Thymus (tissue), 11 donors: ENCODE data around the gene KCNQ1. TPM values are rescaled to one million over a fixed set of nuclear protein-coding genes. Genes with fewer than 3 reads are reported as not detected.

Experiments used
- DNase-seq, 9 donors: peaks; one replicate each; pipeline ENCODE4 v3.0.0-alpha.2; 2013; ENCODE audit warnings: low spot score in 9 of 9, low read depth in 6 of 9, missing footprints in 1 of 9
- H3K27ac ChIP-seq, 2 donors: one replicate each; pipeline ENCODE4 v1.5.1; 2013; ENCODE audit warnings: control low read depth in 1 of 2, low read depth in 1 of 2, low read length in 1 of 2, mild to moderate bottlenecking in 1 of 2, moderate library complexity in 1 of 2
- H3K27me3 ChIP-seq, 2 donors: one replicate each; pipeline ENCODE4 v1.5.1; 2013; ENCODE audit warnings: low read length in 1 of 2; ENCODE audit not compliant: control insufficient read depth in 2 of 2, insufficient read depth in 1 of 2
- H3K36me3 ChIP-seq, 2 donors: one replicate each; pipeline ENCODE4 v1.5.1; 2013; ENCODE audit warnings: low read length in 1 of 2, mild to moderate bottlenecking in 1 of 2, moderate library complexity in 1 of 2; ENCODE audit not compliant: control insufficient read depth in 2 of 2, insufficient read depth in 2 of 2
- H3K4me1 ChIP-seq, 2 donors: one replicate each; pipeline ENCODE4 v1.5.1; 2013; ENCODE audit warnings: low read length in 2 of 2; ENCODE audit not compliant: control insufficient read depth in 2 of 2, insufficient read depth in 2 of 2
- H3K4me3 ChIP-seq, 2 donors: one replicate each; pipeline ENCODE4 v1.5.1; 2013; ENCODE audit warnings: low read length in 2 of 2, control low read depth in 1 of 2, mild to moderate bottlenecking in 1 of 2
- H3K9me3 ChIP-seq, 2 donors: one replicate each; pipeline ENCODE4 v1.5.1; 2013; ENCODE audit warnings: low read length in 1 of 2, mild to moderate bottlenecking in 1 of 2; ENCODE audit not compliant: control insufficient read depth in 2 of 2, insufficient read depth in 1 of 2
- WGBS: extraction: QIAGEN DNeasy Blood & Tissue Kit; methylation state at CpG from one replicate; pipeline ENCODE4 v1.1.7; 2013; 5-methylcytosine and 5-hydroxymethylcytosine counted together
- polyA plus RNA-seq: library from polyadenylated mRNA; stranded (reverse); fragments of 200-250 nt; gene quantifications from one replicate; pipeline ENCODE4 v1.2.3, GENCODE V29; 2013
- total RNA-seq: library from RNA; stranded (reverse); fragments of 120-200 nt; gene quantifications from one replicate; pipeline ENCODE4 v1.2.4, GENCODE V29; 2013
- donor health status: healthy.

The KCNQ1 gene
- total and polyA plus RNA-seq, 2 donors, result 0.94 to 3.7 TPM

DNA sequence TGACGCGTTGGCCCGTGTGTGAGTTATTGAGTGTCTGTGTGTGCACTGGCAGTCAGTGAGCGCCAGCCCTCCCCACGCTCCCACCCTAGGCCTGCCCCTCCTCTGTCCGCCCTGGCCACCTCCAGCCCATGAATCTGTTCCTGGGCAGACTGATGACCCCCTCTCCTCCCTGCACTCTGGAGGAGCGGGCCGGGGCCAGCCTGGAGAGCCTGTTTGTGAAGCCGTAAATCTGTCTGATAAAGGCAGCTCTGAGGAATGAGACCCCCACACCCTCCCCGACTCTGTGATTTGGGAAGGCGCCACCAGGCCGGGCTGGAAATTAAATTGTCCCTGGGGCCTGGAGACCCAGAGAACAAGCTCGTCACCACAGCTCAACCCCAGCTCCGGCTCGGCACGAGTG, 35.7 kb upstream of the KCNQ1 start:
- WGBS, result 89% methylated on average over 16 of the region's 16 CpGs
- peaks cover 0 to 21% of the 10 kb centered on the region in 2 donors for H3K27me3 ChIP-seq

DNA sequence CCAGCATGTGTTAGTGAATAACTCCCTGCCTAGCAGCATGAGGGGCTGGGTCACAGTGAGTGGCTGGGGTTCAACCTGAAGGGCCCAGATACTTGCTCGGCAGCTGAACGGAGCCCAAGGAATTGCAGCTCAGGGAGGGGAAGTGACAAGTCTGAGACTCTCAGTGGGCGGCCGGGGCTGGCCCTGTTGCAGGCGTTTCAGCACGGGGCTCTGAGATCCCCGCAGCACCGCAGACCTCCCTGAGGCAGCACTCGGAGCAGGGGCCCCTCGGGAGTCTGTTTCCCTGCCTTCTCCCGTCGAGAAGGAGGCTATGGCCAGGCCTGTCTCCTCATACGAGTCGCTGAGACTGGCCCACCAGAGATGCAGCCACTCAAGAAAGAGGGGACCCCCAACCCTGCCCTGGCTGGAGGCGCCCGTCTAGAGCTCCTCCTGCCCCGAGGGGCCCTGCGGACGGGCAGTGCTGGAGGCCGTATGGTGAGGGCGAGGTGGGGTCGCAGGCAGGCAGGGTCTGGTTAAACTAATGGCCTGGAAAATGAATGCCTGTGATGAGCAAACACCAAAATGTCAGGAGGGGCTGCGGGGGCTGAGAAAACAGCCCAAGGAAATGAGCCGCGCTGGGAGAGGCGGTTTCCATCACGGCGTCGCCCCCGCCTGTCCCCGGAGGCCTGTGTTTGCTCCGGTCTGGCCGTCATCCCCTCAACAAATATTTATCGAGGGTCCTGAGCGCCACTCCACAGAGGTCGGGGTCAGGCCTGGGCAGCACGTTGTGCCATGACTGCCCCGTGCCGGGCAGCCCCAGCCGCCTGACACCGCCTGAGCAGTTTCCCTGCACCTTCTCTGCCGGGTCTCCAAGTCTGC, 35.0 kb upstream of the KCNQ1 start:
- Histone ChIP-seq H3K4me1 (no peaks in the 10 kb centered on the region), H3K27me3 (peaks cover 0 to 21% of the 10 kb centered on the region in 2 donors), H3K27ac (no peak overlapping the region), H3K9me3 (no peaks in the 10 kb centered on the region), H3K36me3 (no peaks in the 10 kb centered on the region), H3K4me3 (no peak overlapping the region)
- no peak for DNase-seq
- WGBS, result 85% methylated on average over 42 of the region's 42 CpGs

More for the DNA sequence above, 35.7 kb upstream of the KCNQ1 start:
- H3K4me1 ChIP-seq, result no peaks in the 10 kb centered on the region
- no peaks in the 10 kb centered on the region for H3K9me3 ChIP-seq
- no peak overlapping the region for H3K4me3 ChIP-seq
- no peak for DNase-seq
- no peak overlapping the region for H3K27ac ChIP-seq
- H3K36me3 ChIP-seq, result peaks cover under 1 to 7% of the 10 kb centered on the region in 2 donors

DNA sequence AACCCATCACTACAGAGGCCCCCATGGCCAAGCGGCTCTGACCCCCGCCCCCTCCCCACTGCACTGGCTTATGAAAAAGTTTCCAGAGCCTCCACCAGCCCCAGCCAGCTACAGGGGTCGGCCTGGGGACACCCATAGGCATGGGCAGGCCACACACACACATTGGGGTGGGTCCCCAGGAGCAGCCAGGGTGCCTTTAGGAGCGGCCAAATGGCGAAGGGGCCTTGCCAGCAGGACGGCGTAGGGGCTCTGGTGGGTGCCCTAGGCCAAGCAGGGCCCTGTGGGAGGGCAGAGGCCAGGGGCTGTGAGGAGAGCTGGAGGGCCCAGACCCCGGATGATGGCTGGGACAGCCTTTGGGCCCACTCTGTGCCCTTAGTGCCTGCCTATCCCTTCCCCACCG, 34.2 kb upstream of the KCNQ1 start:
- no peak for DNase-seq
- Histone ChIP-seq H3K4me3 (no peak overlapping the region), H3K9me3 (no peaks in the 10 kb centered on the region), H3K27me3 (peaks cover 0 to 21% of the 10 kb centered on the region in 2 donors), H3K4me1 (no peaks in the 10 kb centered on the region), H3K36me3 (no peaks in the 10 kb centered on the region), H3K27ac (no peak overlapping the region)
- 95% methylated on average over 9 of the region's 9 CpGs for WGBS

DNA sequence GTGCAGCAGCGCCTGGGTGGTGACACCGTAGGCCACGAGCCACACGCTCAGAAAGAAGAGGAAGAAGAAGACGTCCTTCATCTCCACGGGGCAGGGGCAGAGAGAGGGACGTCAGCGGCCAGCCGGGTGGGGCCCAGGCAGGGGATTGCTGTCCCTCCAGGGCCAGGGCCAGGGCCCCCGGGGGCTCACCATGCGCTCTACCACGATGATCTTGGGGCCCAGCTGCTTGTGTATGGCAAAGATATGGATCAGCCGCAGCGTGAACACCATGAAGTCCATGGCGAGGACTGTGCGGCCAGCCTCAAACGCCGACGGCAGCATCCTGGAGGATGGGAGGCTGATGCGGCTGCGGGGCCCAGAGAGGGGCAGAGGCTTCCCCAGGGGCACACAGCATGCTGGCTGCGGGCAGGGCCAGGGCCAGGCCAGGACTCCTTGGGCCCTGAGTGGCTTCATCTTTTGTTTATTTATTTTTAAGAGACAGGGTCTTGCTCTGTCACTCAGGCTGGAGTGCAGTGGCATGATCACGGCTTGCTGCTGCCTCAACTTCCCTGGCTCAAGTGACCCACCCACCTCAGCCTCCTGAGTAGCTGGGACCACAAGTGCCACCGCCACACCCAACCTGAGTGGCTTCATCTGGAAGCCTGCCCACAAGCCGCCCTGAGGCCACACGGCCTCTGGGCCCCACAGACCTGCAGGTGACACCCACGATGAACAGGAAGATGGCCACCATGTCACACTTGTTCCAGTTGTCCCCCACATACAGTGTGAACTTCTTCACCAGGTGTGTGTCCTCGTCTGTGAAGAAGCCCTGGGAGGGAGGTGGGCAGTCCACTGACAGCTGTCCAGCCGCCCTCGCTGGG, 33.1 kb upstream of the KCNQ1 start:
- Histone ChIP-seq H3K9me3 (no peaks in the 10 kb centered on the region), H3K4me3 (no peak overlapping the region), H3K4me1 (no peaks in the 10 kb centered on the region), H3K27me3 (peaks cover 0 to 21% of the 10 kb centered on the region in 2 donors), H3K36me3 (no peaks in the 10 kb centered on the region), H3K27ac (no peak overlapping the region)
- 85% methylated on average over 30 of the region's 30 CpGs for WGBS
- DNase-seq, result no peak

DNA sequence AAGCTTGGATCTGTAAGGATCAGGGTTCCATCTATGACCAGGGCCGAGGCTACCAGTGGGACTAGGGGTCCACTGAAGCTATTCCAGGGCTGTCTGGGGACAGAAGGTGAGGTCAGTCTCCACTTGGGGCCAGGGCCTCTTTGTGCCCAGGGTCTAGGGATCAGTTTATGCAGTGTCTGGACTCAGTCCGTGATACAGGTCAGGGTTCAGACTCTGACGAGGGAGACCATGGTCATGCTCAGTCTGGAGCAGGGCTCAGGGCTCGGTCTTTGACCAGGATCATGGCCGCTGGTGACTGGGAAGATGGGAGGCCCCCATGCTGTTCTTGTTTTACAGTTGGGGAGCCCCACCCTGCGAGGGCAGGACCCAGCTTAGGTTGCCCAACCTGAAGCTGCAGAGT, 32.5 kb upstream of the KCNQ1 start:
- no peaks in the 10 kb centered on the region for H3K9me3 ChIP-seq
- no peaks in the 10 kb centered on the region for H3K36me3 ChIP-seq
- peaks cover 0 to 21% of the 10 kb centered on the region in 2 donors for H3K27me3 ChIP-seq
- DNase-seq, result no peak
- H3K4me3 ChIP-seq, result no peak overlapping the region
- WGBS, result 96% methylated on average over 6 of the region's 6 CpGs
- no peaks in the 10 kb centered on the region for H3K4me1 ChIP-seq
- H3K27ac ChIP-seq, result no peak overlapping the region

DNA sequence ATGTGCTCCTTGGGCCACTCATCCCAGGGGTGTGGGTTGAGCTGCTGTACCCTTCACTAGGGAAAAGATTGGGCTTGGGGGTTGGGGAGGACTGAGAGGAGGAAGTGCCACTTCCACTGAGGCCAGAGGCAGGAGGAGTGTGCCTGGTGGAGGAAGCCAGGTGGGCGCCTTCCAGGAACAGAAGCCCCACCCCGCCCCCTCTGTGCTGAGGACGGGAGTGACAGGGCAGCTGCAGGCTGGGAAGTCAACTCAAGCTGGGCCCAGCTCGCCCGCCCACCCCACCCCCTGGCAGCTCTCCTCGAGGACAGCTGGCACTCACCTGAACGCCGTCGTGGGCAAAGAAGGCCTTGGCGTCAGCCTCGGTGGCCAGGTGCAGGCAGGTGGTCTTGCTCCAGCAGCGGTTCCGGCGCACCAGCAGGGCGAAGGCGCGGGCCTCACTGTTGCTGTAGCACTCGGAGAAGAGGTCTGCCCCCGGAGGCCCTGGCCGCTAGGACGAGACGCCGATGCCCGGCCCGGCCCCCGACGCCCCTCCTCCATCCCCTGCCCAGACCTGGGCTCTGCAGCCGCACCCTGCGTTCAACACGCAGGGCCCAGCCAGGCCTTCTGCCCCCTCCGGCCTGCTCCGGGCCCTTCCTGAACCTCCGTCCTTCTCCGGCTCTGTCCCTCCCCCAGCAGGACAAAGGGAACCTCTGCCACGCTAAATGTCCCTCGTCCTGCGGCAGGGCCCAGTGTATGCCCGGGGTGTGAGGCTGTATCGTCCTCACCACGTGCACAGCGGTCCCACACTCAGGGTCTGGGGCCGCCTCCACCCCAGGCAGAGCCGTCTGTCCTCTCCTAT, 30.8 kb upstream of the KCNQ1 start:
- no peaks in the 10 kb centered on the region for H3K9me3 ChIP-seq
- WGBS, result 90% methylated on average over 43 of the region's 43 CpGs
- no peak for DNase-seq
- H3K4me3 ChIP-seq, result no peak overlapping the region
- H3K27me3 ChIP-seq, result peaks cover 0 to 13% of the 10 kb centered on the region in 2 donors
- H3K4me1 ChIP-seq, result peaks cover under 1 to 2% of the 10 kb centered on the region in 2 donors
- no peaks in the 10 kb centered on the region for H3K36me3 ChIP-seq
- no peak overlapping the region for H3K27ac ChIP-seq

DNA sequence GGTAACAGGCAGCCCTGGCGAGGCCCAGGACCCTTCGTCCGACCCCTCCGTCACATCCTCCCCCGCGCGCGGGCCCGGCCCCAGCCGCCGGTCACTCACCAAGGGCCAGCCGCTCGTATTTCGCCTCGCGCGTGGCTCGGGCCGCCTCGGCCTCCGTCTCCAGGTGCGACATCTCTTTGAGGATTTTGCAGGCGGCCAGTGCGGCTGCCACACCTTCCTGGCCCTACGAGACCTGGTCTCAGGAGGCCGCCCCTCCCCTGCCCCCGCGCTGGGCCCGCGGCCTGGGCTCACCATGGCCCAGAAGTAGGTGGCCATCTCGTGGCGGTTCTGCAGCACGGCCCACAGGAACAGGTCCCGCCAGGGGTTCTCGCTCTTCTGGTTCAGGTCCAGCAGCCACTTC, 30.2 kb upstream of the KCNQ1 start:
- Histone ChIP-seq H3K36me3 (no peaks in the 10 kb centered on the region), H3K4me3 (no peak overlapping the region), H3K4me1 (peaks cover 2 to 3% of the 10 kb centered on the region in 2 donors), H3K9me3 (no peaks in the 10 kb centered on the region), H3K27me3 (peaks cover 0 to 7% of the 10 kb centered on the region in 2 donors), H3K27ac (no peak overlapping the region)
- no peak for DNase-seq
- WGBS, result 93% methylated on average over 35 of the region's 35 CpGs

DNA sequence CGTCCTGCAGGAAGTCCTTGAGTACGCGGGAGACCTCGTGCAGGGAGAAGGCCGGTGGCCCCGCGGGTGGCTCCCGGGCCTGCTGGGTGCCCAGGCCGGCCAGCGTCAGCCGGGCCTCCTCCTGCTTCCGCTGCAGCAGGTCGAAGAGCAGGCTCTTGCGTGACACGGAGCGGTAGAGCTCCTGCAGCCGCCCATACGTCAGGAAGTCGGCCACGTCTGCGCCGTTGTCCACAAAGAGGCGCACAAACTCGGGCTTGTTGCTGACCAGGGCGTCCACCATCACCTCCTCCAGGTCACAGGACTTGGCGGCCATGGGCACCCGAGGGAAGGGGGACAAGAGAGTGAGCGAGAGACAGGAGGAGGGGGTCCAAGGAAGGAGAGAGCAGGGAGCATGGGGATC, 29.6 kb upstream of the KCNQ1 start:
- Histone ChIP-seq H3K27ac (no peak overlapping the region), H3K4me3 (no peak overlapping the region), H3K4me1 (peaks cover 2 to 6% of the 10 kb centered on the region in 2 donors), H3K36me3 (no peaks in the 10 kb centered on the region), H3K27me3 (peaks cover 0 to 6% of the 10 kb centered on the region in 2 donors), H3K9me3 (no peaks in the 10 kb centered on the region)
- no peak for DNase-seq
- WGBS, result 95% methylated on average over 28 of the region's 28 CpGs
